HG03196 (cell line): Measurements from ENCODE around the gene THAP6.
"Not testable (repeated sequence)": the region's sequence is repeated elsewhere in the genome, so short reads cannot be mapped to it uniquely, and the experiment has no call there.

ENCODE experiments used
- ATAC-seq: cut with Tn5 transposase; IDR thresholded peaks from one replicate; pipeline ENCODE4 v1.9.1; 2021; ENCODE audit not compliant: unreplicated experiment

THAP6 gene

GRCh38 chr4:75525086-75525485, 10.8 kb downstream of the THAP6 start:
- no peak for ATAC-seq

DNA sequence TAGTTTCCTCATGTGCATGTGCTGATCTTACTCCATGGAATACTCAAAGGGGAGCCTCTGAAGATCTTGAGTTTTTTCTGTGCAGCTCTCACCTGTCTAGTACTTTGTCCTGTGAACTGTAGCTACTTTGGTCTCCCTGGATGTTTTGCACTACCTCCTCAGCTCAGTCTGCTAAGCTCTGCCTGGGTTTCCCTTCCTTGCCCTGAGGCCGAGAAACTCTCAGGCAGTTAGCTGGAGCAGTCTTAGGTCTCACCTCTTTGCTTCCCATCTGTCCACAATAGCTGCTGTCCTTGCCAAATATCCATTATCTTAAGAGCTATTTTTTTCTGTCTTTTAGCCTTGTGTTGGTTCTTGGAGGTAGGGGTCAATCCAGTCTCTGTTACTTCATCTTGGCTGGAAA, 11.6 kb downstream of the THAP6 start:
- ATAC-seq: no peak

DNA sequence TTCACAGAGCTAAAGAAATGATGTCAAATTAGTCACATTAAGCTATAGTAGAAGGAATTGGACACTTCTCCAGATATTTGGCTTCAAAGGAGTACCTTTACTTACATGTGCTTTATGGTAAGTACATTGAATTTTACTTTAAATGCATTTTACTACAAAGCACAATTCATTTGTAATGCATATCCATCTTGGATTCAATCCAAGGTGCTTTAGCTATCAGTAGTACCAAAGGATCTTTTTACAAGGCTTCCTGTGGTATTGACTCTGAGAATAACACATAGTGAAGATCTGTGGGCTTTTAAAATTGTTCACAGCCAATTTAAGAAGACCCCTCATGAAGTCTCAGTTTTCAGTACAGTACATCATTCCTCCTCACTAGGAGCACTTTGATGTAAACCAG, 13.2 kb downstream of the THAP6 start:
- ATAC-seq: no peak

- no peak for ATAC-seq
These were observed 16.5 kb downstream of the THAP6 start for GRCh38 chr4:75530556-75531322.

DNA sequence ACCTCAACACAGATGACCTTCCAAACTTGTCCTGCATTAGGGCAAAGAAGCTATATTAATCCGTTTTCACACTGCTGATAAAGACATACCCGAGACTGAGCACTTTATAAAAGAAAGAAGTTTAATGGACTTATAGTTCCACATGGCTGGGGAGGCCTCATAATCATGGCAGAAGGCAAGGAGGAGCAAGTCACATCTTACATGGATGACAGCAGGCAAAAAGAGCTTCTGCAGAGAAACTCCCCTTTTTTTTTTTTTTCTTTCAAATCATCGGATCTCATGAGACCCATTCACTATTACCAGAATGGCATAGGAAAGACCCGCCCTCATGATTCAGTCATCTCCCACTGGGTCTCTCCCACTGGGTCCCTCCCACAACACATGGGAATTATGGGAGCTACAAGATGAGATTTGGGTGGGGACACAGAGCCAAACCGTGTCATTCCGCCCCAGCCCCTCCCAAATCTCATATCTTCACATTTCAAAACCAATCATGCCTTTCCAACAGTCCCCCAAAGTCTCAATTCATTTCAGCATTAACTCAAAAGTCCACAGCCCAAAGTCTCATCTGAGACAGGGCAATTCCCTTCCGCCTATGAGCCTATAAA, 17.4 kb downstream of the THAP6 start:
- not testable (repeated sequence) for ATAC-seq

DNA sequence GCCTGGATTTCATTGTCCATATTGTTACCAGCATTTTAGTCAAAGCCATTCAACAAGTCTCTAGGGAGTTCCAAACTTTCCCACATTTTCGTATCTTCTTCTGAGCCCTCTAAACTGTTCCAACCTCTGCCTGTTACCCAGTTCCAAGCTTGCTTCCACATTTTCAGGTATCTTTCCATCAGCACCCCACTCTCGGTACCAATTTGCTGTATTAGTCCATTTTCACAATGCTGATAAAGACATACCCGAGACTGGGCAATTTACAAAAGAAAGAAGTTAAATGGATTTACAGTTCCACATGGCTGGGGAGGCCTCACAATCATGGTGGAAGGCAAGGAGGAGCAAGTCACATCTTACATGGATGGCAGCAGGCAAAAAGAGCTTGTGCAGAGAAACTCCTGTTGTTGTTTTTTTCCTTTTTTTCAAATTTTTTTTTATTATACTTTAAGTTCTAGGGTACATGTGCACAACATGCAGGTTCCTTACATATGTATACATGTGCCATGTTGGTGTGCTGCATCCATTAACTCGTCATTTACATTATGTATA, 19.1 kb downstream of the THAP6 start:
- ATAC-seq: not testable (repeated sequence)

GRCh38 chr4:75533926-75534325, 19.7 kb downstream of the THAP6 start:
- ATAC-seq: not testable (repeated sequence)

DNA sequence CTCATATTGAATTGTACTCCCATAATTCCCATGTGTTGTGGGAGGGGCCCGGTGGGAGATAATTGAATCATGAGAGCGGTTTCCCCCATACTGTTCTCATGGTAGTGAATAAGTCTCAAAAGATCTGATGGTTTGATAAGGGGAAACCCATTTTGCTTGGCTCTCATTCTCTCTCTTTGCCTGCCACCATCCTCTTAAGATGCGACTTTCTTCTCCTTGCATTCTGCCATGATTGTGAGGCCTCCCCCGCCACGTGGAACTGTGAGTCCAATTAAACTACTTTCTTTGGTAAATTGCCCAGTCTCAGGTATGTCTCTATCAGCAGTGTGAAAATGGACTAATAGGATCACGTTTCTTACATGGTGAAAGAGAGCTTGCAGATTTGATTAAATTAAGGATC, 23.0 kb downstream of the THAP6 start:
- not testable (repeated sequence) for ATAC-seq

DNA sequence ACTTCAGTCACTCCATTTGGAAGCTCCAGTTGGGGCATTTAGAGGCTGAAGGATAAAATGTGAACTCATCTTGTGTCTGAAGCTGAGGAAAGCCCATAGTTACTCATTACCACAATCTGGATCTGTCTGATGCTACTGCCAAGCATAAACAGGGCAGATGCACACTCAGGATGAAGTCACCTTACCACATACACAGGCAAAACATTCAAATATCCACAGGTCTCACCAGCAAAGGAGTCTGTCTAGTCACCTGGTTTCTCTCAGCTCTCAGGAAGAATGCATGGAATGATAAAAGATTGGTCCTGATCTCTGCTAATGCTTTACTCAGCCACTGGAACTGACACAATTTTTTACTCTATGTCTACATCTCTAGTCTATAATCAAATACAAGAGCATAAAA, 28.6 kb downstream of the THAP6 start:
- ATAC-seq: no peak

GRCh38 chr4:75544220-75544619, 29.9 kb downstream of the THAP6 start:
- ATAC-seq: not testable (repeated sequence)

DNA sequence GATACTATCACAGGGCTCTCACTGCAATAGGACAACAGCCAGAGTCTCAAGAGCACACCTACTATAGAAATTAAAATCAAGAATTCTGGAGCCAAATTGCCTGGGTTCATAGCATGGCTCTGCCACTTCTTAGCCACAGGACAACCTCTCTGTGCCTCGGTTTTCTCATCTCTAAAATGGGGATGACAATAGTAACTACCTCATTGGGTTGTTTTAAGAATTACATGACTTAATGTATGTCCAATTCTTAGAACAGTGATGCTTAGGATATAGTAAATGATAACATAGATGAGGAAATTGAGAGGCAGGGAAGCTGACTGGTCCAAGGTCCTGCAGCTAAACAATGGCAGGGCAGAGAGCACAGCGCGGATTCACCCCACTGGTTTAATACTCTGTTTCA, 30.6 kb downstream of the THAP6 start:
- no peak for ATAC-seq

DNA sequence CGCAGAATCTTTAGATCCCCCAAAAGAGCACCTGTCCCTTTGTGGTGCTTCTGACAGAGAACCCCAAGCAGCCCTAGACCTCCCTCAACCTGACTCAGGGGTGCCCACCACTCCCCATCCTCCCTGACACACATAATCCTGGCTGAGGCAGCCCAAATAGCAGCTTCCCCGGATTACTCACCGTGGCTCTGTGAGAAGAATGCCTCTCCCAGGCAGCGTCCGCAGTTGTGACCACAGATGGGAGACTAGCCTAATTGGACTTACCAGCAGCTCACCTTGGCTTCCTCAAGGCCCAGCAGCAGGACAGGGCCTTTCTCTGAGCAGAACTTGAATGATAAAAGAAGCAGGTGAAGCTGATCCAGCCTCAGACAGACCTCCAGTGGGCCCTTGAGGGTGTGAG, 31.3 kb downstream of the THAP6 start:
- no peak for ATAC-seq

DNA sequence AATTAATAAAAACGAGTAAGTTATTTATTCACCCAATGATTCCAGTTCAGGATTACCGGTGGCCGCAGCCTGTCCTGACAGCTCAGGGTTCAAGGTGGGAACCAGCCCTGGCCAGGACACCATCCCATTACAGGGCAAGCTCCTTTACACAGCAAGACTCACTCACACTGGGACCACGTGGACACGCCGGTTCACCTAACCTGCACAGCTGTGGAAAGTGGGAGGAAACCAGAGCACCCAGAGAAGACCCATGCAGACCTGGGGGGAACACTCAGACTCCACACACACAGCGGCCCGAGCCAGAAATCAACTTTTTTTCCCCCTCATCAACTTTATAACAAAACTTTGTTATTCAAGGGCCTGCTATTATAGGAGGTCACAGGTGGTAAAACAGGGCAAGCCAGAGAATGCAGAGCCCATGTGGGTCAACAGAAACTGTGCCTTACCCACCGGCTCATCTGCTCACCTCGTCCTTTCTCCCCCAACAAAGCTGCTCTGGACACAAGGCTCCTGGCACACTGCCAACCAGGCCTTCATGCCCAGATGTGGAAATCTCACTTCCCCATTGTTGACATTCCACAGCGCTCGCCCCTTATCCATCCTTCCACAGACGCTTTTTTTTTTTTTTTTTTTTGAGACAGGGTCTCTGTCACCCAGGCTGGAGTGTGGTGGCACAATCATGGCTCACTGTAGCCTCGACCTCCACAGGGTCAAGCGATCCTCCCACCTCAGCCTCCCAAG, 33.5 kb downstream of the THAP6 start:
- ATAC-seq: no peak

DNA sequence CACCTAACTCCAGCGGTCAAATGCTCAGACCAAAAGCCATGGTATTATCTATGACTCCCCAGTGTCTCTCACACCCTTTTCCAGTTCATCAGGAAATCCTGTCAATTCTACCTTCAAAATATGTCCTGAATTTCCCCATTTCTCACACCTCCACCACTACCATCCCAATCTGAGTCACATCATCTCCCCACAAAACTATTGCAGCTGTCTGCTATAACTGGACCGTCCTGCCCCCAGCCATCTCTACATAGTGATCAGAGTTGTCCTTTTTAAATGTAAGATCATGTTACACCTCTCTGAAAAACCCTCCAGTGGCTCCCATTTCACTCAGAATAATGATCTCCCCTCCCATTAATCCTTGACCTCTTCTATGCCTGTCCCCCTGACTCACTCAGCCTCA, 34.7 kb downstream of the THAP6 start:
- ATAC-seq: no peak

DNA sequence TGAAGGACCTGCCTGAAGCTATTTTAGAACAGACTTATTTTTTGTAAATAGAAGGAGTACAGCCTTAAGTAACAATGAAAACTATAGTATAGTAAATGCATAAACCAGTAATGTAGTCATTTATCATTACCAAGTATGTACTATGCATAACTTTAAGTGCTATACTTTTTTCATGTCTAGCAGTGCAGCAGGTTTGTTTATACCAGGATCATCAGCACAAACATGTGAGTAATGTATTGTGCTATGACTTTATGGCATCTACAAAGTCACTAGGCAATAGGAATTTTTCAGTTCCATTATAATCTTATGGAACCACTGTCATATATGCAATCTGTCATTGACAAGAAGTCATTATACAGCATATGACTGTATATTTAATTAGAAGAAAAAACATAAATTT, 38.2 kb downstream of the THAP6 start:
- no peak for ATAC-seq

DNA sequence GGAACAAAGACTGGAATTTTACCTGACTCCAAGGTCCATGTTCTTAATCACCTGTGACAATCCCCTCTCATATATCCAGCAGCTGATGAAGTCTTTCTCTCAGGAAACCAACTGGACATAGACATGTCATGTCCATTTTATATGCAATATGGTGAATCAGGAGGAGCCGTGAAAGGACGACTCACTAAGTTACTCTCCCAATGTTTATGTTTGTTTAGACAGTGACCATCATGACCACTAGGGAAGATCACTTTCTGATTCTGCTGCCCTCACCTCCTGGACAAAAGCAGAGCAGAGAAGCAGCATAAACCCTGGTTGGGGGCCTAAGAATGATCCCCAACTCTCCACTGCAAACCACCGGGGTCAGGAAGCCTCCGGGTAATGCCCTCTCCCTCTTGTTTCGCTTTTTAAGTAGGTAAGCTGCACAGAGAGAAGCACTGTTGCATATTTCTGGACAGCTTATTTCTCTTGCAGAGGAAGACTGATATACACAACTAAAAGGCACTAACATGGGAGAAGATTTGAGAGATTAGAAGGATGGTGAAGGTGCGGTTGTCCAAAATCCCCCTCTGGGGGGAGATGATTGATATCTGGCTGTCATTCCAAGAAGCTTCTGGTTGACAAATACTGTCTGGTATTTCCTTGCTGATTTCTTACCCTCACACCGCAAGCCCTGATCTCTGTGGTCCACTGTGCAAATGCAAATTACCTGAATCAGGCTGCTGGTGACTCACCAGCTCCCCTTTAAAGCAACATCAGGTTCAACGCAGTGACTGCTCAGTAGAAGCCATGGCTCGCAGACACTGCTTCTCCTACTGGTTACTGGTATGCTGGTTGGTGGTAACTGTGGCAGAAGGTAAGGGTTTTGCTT, 41.3 kb downstream of the THAP6 start, which contains the start of gene ODAPH:
Gene ODAPH (plus strand): TSS at position 773 of the 871 bp plus-strand sequence. CDS start 17 bp downstream, at position 790.
- peak; percentile 91 for ATAC-seq

- no peak for ATAC-seq
These were observed 43.4 kb downstream of the THAP6 start for GRCh38 chr4:75557696-75558095.

DNA sequence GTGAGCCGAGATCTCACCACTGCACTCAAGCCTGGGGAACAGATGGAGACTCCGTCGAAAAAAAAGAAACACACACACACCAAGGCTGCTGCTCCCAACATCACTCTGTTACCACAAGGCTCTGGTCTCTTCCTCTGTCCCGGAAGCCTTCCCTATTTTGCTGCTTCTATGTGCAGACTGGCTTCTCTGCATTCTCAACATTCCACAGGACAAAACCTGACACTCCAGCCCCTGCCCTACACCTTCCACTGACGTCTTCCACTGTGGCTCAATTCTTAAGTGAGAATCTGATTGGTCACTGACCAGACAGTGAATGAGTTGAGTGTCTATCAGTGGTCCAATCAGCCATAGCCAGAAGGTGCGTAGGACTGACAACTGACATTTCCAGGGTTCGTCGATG, 47.5 kb downstream of the THAP6 start:
- no peak for ATAC-seq

DNA sequence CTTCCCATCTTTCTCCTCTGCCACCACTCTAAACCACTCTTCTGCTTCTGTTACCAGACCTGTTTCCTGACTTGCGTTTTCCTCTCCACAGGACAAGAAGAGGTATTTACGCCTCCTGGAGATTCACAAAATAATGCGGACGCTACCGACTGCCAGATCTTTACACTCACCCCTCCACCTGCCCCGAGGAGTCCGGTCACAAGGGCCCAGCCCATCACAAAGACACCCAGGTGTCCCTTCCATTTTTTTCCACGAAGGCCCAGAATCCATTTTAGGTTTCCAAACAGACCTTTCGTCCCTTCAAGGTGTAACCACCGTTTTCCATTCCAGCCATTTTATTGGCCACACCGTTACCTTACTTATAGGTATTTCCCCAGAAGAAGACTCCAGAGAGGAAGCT, 49.8 kb downstream of the THAP6 start:
- no peak for ATAC-seq

- no peak for ATAC-seq
These were observed 51.2 kb downstream of the THAP6 start for GRCh38 chr4:75565481-75565880.

DNA sequence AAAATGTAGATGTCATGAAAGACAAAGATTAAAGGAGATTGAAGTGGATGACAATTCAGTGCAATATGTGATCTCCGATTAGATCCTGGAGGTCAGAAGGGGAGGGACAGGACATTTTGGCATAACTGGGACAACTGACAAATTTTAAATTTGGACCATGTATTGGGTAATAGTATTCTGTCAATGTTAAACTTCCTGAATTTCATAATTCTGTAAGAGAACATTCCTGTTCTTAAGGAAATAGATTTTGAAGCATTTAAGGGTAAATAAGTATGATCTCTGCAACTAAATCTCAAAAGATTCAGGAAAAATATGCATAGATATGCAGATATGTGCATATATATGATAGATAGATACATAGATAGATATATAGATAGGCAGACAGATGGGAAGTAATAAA, 52.6 kb downstream of the THAP6 start:
- ATAC-seq: no peak
